ENCODE data around the gene ITPKB. TPM values are rescaled to one million over a fixed set of nuclear protein-coding genes. Genes with fewer than 3 reads are reported as not detected.

ITPKB gene
- total and polyA plus RNA-seq, 2 experiments from 2014 or later, result 0.31 to 5.2 TPM

GRCh38 chr1:226638001-226638601 is 101.0 kb downstream of the ITPKB start:
- no peaks in the 10 kb centered on the region for H3K27me3 ChIP-seq (ENCODE audit: insufficient read depth)
- H3F3A ChIP-seq (replicated peaks; ENCODE audit: low read depth), result 0 out of 2 replicates have a peak, but pooled peaks cover 2% of the 10 kb centered on the region
- ATAC-seq (no peak), DNase-seq (ENCODE audit: low spot score) (no peak)
- H3K27me3 Mint-ChIP-seq (ENCODE audit: insufficient read depth, low read depth, poor library complexity), result peaks cover 15% of the 10 kb centered on the region
- H3K79me2 ChIP-seq (replicated peaks; ENCODE audit: insufficient read depth), result no peaks in the 10 kb centered on the region
- H3K36me3 ChIP-seq (ENCODE audit: insufficient read depth), result no peaks in the 10 kb centered on the region
- no peak overlapping the region for H3K4me3 Mint-ChIP-seq
- no peak overlapping the region for H3K4me2 ChIP-seq
- no peak overlapping the region for H3K27ac Mint-ChIP-seq
- H3K4me3 ChIP-seq, result no peak overlapping the region
- TF ChIP-seq ZNF114 (CRISPR knock-in tag; IDR thresholded peaks at IDR 0.05), result no peak
- TF ChIP-seq EZH2phosphoT487 (IDR thresholded peaks at IDR 0.05; ENCODE audit: unreplicated experiment), result no peak
- TF ChIP-seq, protein P1, sequence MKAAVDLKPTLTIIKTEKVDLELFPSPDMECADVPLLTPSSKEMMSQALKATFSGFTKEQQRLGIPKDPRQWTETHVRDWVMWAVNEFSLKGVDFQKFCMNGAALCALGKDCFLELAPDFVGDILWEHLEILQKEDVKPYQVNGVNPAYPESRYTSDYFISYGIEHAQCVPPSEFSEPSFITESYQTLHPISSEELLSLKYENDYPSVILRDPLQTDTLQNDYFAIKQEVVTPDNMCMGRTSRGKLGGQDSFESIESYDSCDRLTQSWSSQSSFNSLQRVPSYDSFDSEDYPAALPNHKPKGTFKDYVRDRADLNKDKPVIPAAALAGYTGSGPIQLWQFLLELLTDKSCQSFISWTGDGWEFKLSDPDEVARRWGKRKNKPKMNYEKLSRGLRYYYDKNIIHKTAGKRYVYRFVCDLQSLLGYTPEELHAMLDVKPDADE (IDR thresholded peaks at IDR 0.05), result no peak
- no peak for TF ChIP-seq ZNF331 (CRISPR knock-in tag; IDR thresholded peaks at IDR 0.05; ENCODE audit: low read depth)
- no peak for TF ChIP-seq EZH2 (IDR thresholded peaks at IDR 0.05; ENCODE audit: low read depth, unreplicated experiment)
- no peak for TF ChIP-seq CREB1 (CRISPR knock-in tag; IDR thresholded peaks at IDR 0.05; ENCODE audit: low read depth)
- no peak for TF ChIP-seq STAT1 (IDR thresholded peaks at IDR 0.05; ENCODE audit: unreplicated experiment)
- no peak for TF ChIP-seq JUNB (IDR thresholded peaks at IDR 0.05; ENCODE audit: unreplicated experiment)
- TF ChIP-seq CTCF (conservative IDR thresholded peaks at IDR 0.05; ENCODE audit: low read depth in 2 of 2), result no peak
- TF ChIP-seq NANOG (IDR thresholded peaks at IDR 0.05; ENCODE audit: borderline replicate concordance), result no peak
- no peak for TF ChIP-seq REST (IDR thresholded peaks at IDR 0.05; ENCODE audit: unreplicated experiment)
- no peak for TF ChIP-seq ZNF462 (CRISPR knock-in tag; IDR thresholded peaks at IDR 0.05)
- TF ChIP-seq POLR2AphosphoS5 (IDR thresholded peaks at IDR 0.05; ENCODE audit: low read depth), result no peak
- no peaks in the 10 kb centered on the region for H3K9me2 ChIP-seq (ENCODE audit: insufficient read depth)
- H3K36me3 Mint-ChIP-seq (ENCODE audit: low read depth), result no peaks in the 10 kb centered on the region
- no peaks in the 10 kb centered on the region for H4K20me1 ChIP-seq (replicated peaks; ENCODE audit: insufficient read depth)
- no peaks in the 10 kb centered on the region for H3K9me3 Mint-ChIP-seq
- peaks cover 35% of the 10 kb centered on the region for H3K4me1 Mint-ChIP-seq
- H2AFZ ChIP-seq, result no peak overlapping the region
- H3K4me1 ChIP-seq (ENCODE audit: insufficient read depth), result peaks cover 4% of the 10 kb centered on the region; the same call in 1 of the 2 replicates
- H3K27ac ChIP-seq (ENCODE audit: low read depth), result no peak overlapping the region

All from GM23338 (cell line).